Effector memory CD8-positive, alpha-beta T cell (primary cell): ENCODE data around the gene AGFG2.
A peak's percentile ranks its signal among the peaks of the same experiment; 100 is the strongest.

ENCODE experiments used
- ATAC-seq: fragments of 150-1000 bp; cut with Tn5 transposase; replicated peaks from 2 replicates; pipeline ENCODE4 v1.10.0; 2021; ENCODE audit warnings: mild to moderate bottlenecking, moderate library complexity
- DNase-seq, 3 experiments: peaks; one replicate each; pipeline ENCODE4 v3.0.0; 2021
- H3K27ac Mint-ChIP-seq, 2 donors: one replicate each; pipeline ENCODE4 v1.8.0; 2022; ENCODE audit warnings: mild to moderate bottlenecking in 2 of 2, mixed read lengths in 2 of 2, moderate library complexity in 2 of 2
- H3K27me3 Mint-ChIP-seq, 2 donors: one replicate each; pipeline ENCODE4 v1.8.0; 2022; ENCODE audit warnings: mixed read lengths in 2 of 2
- H3K36me3 Mint-ChIP-seq: one replicate; pipeline ENCODE4 v1.8.0; 2022; ENCODE audit warnings: mild to moderate bottlenecking, moderate library complexity, mixed read lengths; ENCODE audit not compliant: insufficient read depth
- H3K4me1 Mint-ChIP-seq, 2 donors: one replicate each; pipeline ENCODE4 v1.8.0; 2022; ENCODE audit warnings: low read depth in 2 of 2, mixed read lengths in 2 of 2
- H3K4me3 Mint-ChIP-seq, 2 donors: one replicate each; pipeline ENCODE4 v1.8.0; 2022; ENCODE audit warnings: mild to moderate bottlenecking in 2 of 2, mixed read lengths in 2 of 2, moderate library complexity in 2 of 2
- H3K9me3 Mint-ChIP-seq, 2 donors: one replicate each; pipeline ENCODE4 v1.8.0; 2022; ENCODE audit warnings: mixed read lengths in 2 of 2

Gene AGFG2

DNA sequence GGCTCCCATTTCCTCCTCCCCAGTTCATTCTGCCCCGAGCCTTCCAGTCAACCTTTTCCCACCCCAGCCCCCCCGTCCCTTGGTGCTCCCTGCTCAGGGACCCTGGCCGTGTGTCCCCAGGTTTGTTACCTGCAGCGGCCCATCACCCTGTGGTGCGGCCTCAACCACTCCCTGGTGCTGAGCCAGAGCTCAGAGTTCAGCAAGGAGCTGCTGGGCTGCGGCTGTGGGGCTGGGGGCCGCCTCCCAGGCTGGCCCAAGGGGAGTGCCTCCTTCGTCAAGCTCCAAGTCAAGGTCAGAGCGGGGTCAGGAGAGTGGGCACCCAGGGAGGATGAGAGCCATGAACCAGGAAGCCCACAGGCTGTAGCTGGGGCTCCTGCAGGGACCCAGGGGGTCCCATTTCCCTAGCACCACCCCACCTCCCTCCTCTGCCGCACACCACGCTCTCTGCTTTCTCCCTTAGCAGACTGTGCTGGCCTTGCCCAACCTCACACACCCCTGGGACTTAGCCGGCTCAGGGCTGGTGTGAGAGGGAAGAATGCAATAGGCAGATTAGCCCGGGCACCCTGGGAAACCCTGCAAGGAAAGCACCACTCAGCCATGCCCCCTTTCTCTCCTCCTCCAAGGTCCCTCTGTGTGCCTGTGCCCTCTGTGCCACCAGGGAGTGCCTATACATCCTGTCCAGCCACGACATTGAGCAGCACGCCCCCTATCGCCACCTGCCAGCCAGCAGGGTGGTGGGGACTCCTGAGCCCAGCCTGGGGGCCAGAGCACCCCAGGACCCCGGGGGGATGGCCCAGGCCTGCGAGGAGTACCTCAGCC, 61.1 kb downstream of the AGFG2 start:
- H3K27ac Mint-ChIP-seq: no peak overlapping the region
- H3K9me3 Mint-ChIP-seq: no peaks in the 10 kb centered on the region
- H3K4me3 Mint-ChIP-seq: no peak overlapping the region
- H3K4me1 Mint-ChIP-seq: peaks cover 9 to 12% of the 10 kb centered on the region in 2 donors
- no peaks in the 10 kb centered on the region for H3K27me3 Mint-ChIP-seq
- no peak for DNase-seq
- ATAC-seq: no peak
- H3K36me3 Mint-ChIP-seq: peaks cover 6% of the 10 kb centered on the region

DNA sequence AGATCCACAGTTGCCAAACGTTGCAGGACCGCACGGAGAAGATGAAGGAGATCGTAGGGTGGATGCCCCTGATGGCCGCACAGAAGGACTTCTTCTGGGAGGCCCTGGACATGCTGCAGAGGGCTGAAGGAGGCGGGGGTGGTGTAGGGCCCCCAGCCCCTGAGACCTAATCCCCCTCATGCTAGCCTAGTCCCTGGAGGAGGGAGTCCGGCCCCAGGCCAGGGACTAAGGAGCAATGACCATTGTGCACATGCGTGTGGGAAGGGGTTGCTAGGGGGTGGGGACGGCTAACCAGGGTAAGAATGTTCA, 61.7 kb downstream of the AGFG2 start:
- Mint-ChIP-seq H3K27ac (no peak overlapping the region), H3K4me3 (no peak overlapping the region), H3K27me3 (no peaks in the 10 kb centered on the region), H3K4me1 (peaks cover 15 to 18% of the 10 kb centered on the region in 2 donors), H3K9me3 (no peaks in the 10 kb centered on the region), H3K36me3 (peaks cover 9% of the 10 kb centered on the region)
- ATAC-seq (no peak), DNase-seq (no peak)

DNA sequence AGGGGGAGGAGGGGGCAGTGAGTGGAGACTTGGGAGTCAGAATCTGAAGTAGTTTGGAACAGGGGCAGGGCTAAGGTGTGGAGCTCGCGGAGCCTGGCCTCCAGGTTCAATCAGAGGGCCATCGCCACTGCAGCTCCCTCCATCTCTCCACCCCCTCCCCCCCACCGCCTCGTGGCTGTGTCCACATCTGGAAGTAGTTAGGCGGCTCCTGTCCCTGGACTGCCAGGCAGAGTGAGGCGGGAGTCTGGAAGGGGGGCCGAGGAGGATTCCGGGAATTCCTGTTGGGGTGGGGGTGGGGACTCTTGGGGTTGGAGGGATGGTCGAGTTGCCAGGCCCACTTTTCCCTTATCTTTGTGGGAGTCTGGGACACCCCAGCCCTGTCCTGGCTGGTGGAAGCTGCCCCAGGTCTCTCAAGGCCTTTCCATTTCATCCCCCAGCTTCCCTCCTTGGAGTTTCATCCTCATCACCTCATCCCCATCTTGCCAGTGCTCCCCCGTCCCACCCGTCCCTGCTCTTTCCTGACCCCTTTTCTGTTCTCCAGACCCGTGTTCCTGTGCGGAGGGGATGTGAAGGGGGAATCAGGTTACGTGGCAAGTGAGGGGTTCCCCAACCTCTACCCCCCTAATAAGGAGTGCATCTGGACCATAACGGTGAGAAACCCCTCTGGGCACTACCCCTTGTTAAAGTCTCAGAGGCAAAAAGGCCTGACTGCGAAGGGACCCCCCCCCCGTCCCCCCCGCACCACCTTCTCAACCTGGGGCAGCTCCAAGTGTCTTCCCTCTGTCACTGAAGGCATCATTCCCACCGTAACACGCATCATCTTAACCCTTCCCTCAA, 64.1 kb downstream of the AGFG2 start:
- no peak for DNase-seq
- Mint-ChIP-seq H3K27ac (peak overlapping the region; percentile 88 to 92), H3K9me3 (no peaks in the 10 kb centered on the region), H3K4me1 (peaks cover 15 to 19% of the 10 kb centered on the region in 2 donors), H3K36me3 (peaks cover 9% of the 10 kb centered on the region), H3K27me3 (no peaks in the 10 kb centered on the region), H3K4me3 (peak overlapping the region; percentile 87 to 88)
- no peak for ATAC-seq

DNA sequence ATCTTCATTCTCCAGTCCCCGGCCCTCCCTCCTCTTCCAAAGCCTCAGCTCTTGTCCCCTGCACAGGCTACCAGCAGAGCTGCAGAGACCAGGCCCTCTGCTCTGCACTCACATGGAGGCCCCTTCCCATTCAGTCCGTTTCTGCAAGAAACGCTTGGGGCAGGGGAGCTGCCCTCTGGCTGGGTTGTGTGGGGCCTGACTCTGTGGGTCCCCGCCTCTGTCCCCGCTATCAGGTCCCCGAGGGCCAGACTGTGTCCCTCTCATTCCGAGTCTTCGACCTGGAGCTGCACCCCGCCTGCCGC, 64.7 kb downstream of the AGFG2 start:
- Mint-ChIP-seq H3K27me3 (no peaks in the 10 kb centered on the region), H3K9me3 (no peaks in the 10 kb centered on the region), H3K4me3 (peak overlapping the region; percentile 87 to 88), H3K4me1 (peaks cover 15 to 19% of the 10 kb centered on the region in 2 donors), H3K36me3 (peaks cover 9% of the 10 kb centered on the region), H3K27ac (peak overlapping the region; percentile 88 to 92)
- peak; percentile 3 for ATAC-seq
- no peak for DNase-seq

DNA sequence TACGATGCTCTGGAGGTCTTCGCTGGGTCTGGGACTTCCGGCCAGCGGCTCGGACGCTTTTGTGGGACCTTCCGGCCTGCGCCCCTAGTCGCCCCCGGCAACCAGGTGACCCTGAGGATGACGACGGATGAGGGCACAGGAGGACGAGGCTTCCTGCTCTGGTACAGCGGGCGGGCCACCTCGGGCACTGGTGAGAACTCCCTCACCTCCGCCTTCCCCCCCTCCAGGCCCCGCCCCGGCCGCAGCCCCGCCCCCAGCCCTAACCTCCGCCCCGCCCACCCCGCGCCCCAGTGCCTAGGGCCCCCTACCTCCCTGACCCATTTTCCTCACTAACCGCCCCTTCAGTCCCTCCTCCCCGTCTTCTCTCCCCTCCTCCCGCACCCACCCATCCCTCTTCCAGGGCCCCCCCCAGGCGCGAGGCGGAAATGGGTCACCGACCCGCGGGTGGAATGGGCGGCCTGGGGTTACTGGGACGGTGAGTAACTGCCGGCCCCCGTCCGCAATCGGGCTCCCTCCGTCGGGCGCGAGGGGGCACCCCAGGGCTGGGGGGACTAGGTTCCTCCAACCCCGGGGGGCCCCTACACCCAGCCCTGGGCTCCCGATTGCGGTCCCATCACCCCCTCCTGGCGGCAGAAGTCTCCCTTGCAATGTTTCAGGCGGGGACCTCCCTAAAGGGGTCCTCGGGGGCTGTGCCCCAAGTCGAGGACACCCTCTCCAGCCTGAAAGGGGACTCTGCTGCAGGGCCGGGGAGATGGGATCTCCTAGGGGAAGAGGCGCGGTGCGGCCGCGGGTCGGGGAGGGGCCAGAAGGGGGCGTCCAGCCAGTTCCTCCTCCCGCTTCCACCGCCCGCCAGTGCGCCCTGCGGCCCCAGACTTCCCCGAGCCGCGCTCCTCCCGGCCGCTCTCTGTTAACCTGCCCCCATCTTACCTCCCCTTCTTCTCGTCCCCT, 65.3 kb downstream of the AGFG2 start:
- peak overlapping the region; percentile 87 to 88 for H3K4me3 Mint-ChIP-seq
- H3K9me3 Mint-ChIP-seq: no peaks in the 10 kb centered on the region
- peak overlapping the region; percentile 88 to 92 for H3K27ac Mint-ChIP-seq
- peak; percentile 70 to 80 (median 79) for DNase-seq
- no peaks in the 10 kb centered on the region for H3K27me3 Mint-ChIP-seq
- ATAC-seq: peak; percentile 79
- H3K36me3 Mint-ChIP-seq: peaks cover 9% of the 10 kb centered on the region
- peaks cover 15 to 19% of the 10 kb centered on the region in 2 donors for H3K4me1 Mint-ChIP-seq

DNA sequence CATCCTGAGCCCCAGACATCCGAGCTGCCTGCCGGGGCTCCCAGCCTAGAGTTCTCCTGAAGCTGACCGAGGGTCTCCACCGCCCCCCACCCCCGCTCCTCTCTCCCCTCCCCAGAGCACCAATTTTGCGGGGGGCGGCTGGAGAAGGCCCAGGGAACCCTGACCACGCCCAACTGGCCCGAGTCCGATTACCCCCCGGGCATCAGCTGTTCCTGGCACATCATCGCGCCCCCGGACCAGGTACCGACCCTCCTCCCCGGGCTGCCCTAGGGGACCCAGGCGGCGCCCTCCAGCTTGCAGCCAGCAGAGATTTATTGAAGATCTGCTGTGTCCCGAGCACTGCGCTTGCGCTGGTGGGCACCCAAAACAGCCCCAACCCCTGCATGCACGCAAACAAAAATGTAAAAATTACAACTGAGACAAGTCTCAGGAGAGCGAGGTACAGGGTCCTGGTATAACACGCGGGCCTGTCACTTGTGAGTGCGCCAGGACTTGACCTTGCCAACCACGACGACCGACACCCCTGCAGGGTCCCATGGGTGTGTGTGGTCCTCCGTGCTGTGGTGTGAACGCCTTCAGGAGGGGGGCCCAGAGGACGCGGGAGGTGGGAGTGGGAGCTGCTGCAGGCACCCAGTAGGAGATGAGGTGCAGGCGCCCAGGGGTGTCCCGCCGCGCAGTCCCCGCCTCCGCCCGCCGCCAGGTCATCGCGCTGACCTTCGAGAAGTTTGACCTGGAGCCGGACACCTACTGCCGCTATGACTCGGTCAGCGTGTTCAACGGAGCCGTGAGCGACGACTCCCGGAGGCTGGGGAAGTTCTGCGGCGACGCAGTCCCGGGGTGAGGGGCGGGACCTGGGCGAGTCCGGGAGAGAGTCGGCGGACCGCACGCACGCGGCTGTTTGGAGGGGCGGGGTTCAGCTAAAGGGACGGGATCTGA, 66.2 kb downstream of the AGFG2 start:
- ATAC-seq (peak; percentile 15), DNase-seq (peak in 1 of 3 experiments; percentile 22)
- Mint-ChIP-seq H3K9me3 (no peaks in the 10 kb centered on the region), H3K27me3 (no peaks in the 10 kb centered on the region), H3K36me3 (peaks cover 9% of the 10 kb centered on the region), H3K27ac (peak overlapping the region; percentile 62 to 80), H3K4me1 (peaks cover 15 to 18% of the 10 kb centered on the region in 2 donors), H3K4me3 (peak overlapping the region; percentile 87 to 88)

DNA sequence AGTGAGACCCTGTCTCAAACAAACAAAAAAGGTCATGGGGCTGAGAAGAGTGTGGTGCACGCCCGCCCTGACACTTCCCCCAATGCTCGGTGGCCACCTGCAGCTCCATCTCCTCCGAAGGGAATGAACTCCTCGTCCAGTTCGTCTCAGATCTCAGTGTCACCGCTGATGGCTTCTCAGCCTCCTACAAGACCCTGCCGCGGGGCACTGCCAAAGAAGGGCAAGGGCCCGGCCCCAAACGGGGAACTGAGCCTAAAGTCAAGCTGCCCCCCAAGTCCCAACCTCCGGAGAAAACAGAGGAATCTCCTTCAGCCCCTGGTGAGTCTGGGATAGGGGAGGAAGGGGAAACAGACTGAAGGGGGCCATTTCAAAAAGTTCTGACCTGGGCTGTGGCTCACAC, 67.3 kb downstream of the AGFG2 start:
- Mint-ChIP-seq H3K27ac (no peak overlapping the region), H3K36me3 (peaks cover 12% of the 10 kb centered on the region), H3K9me3 (no peaks in the 10 kb centered on the region), H3K4me3 (peak overlapping the region in 1 of 2 donors; percentile 88), H3K4me1 (peaks cover 15 to 16% of the 10 kb centered on the region in 2 donors), H3K27me3 (no peaks in the 10 kb centered on the region)
- ATAC-seq: no peak
- no peak for DNase-seq

DNA sequence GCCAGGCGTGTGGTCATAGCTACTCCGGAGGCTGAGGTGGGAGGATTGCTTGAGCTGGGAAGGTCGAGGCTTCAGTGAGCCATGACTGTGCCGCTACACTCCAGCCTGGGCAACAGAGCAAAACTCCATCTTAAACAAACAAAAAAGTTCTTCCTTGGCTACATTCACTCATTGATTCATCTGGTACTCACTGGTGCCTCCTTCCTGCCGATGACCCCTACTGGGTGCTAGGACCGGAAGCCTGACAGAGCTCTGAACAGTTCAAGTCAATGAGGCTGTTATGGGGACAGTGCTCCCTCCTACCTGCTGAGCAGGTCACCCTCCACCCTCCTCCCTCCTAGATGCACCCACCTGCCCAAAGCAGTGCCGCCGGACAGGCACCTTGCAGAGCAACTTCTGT, 68.1 kb downstream of the AGFG2 start:
- ATAC-seq: no peak
- Mint-ChIP-seq H3K9me3 (no peaks in the 10 kb centered on the region), H3K27ac (peak overlapping the region in 1 of 2 donors; percentile 49), H3K36me3 (peaks cover 17% of the 10 kb centered on the region), H3K27me3 (no peaks in the 10 kb centered on the region), H3K4me3 (peak overlapping the region in 1 of 2 donors; percentile 3), H3K4me1 (peaks cover 16 to 19% of the 10 kb centered on the region in 2 donors)
- no peak for DNase-seq

DNA sequence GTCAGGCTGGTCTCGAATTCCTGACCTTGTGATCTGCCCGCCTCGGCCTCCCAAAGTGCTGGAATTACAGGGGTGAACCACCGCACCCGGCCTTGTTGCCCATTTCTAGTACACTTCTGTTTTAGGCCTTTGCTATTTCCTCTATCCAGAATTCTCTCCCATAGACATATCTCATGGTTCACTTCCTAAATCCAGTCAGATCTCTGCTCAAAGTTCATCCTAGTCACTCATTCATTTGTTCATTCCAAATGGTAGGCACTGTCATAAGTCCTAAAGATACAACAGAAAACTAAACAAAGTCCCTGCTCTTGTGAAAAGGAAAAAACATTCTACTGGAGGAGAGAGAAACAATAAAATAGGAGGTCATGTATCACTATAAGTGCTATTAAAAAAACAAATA, 71.0 kb downstream of the AGFG2 start:
- peak overlapping the region in 1 of 2 donors; percentile 98 for H3K4me3 Mint-ChIP-seq
- H3K4me1 Mint-ChIP-seq: peaks cover 25 to 29% of the 10 kb centered on the region in 2 donors
- ATAC-seq (no peak), DNase-seq (no peak)
- H3K27me3 Mint-ChIP-seq: no peaks in the 10 kb centered on the region
- H3K36me3 Mint-ChIP-seq: peaks cover 20% of the 10 kb centered on the region
- no peaks in the 10 kb centered on the region for H3K9me3 Mint-ChIP-seq
- H3K27ac Mint-ChIP-seq: no peak overlapping the region

DNA sequence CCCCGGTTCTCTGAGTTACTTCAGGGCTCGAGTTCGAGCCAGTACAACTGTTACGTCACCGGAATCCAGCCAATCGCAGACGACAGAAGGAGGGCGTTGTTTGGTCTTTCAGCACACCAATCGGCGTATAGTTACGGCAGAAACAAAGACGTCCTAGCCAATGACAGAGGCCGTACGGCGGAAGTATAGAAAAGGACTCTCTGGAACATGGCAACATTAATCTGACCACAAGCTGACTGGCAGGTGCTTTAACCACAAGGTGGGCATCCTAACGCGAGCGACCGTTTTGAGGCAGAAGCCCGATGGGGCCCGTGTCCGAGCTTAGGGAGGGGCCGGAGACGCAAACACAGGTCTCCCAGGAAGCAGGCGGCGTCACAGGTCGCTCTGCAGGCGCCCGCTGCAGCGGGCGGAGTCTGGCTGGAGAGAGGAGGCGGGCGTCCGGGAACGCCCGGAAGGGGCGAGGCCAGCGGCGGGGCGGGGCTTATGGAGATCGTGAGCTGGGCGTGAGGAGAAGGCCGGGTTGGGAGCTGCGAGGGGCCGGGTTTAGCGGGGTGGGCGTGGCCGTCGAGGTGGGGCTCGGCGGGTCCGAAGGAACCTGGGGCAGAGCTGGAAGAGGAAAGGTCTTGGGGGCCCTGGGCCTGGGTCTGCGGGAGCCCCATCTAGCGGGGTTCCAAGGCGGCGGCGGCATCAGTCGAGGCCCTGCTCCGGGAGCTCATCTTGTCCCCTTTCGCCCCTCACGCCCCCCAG, 73.2 kb downstream of the AGFG2 start, which contains the start of gene MOSPD3:
Gene MOSPD3 (plus strand): TSS at position 558 of the 747 bp plus-strand sequence. CDS start 252 bp downstream, outside the sequence.
- ATAC-seq (peak; percentile 87), DNase-seq (peak; percentile 97 to 98 (median 97))
- Mint-ChIP-seq H3K4me1 (peaks cover 17 to 22% of the 10 kb centered on the region in 2 donors), H3K4me3 (peak within 1 kb of the TSS; percentile 98), H3K27ac (peak within 1 kb of the TSS; percentile 99), H3K36me3 (peaks cover 18% of the 10 kb centered on the region), H3K27me3 (no peaks in the 10 kb centered on the region), H3K9me3 (no peaks in the 10 kb centered on the region)

DNA sequence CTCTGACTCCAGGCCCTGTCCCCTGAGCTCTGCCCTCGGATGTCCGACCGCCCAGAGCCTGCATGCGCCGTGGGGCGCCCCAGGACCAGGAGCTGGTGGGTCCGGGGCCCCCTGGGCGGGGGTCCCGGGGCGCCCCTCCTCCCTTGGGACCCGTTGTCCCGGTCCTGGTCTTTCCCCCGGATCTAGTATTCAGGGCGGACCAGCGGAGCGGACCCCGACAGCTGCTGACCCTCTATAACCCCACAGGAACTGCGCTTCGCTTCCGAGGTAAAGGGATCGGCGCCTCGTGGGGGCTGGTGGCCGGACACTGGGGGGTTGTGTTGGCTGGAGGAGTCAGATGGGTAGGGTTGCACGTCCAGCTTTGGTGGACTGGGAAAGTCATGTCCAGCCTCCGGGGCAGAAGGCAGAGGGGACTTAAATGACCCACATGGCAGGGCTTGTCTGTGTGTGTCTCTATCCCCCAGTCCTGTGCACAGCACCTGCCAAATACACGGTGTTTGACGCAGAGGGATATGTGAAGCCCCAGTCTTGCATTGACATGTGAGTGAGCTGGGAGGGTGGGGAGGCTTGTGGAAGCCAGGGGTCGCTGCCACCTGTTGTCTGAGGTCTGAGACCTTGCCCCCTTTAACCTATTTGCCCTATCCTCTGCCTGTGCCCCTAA, 73.9 kb downstream of the AGFG2 start:
- Mint-ChIP-seq H3K9me3 (no peaks in the 10 kb centered on the region), H3K36me3 (peaks cover 18% of the 10 kb centered on the region), H3K27me3 (no peaks in the 10 kb centered on the region), H3K4me1 (peaks cover 17 to 22% of the 10 kb centered on the region in 2 donors), H3K27ac (peak overlapping the region; percentile 99), H3K4me3 (peak overlapping the region; percentile 98)
- ATAC-seq (no peak), DNase-seq (peak in 1 of 3 experiments; percentile 12)
